HEK293 (cell line): ENCODE data around the gene HOXB9.

Experiments
- GLI2 ChIP-seq: fragments of 450-650 bp; formaldehyde crosslinking; IDR thresholded peaks from 2 replicates; pipeline ENCODE4; 2017; ENCODE audit warnings: missing biosample characterization, missing genetic modification characterization, low read depth, borderline replicate concordance
- KLF9 ChIP-seq: fragments of 450-650 bp; formaldehyde crosslinking; IDR thresholded peaks from 2 replicates; pipeline ENCODE4 v1.5.1; 2016; ENCODE audit warnings: missing biosample characterization, missing genetic modification characterization, low read depth
- REPIN1 ChIP-seq: fragments of 450-650 bp; formaldehyde crosslinking; IDR thresholded peaks from 2 replicates; pipeline ENCODE4 v1.5.1; 2017; ENCODE audit warnings: missing biosample characterization, missing genetic modification characterization, low read depth
- SALL2 ChIP-seq: fragments of 450-650 bp; formaldehyde crosslinking; IDR thresholded peaks from 2 replicates; pipeline ENCODE4 v1.5.0; 2017; ENCODE audit warnings: missing biosample characterization, mild to moderate bottlenecking, missing genetic modification characterization, borderline replicate concordance
- SETDB1 ChIP-seq: IDR thresholded peaks from one replicate; pipeline ENCODE4 v1.6.1; 2017; ENCODE audit warnings: mild to moderate bottlenecking, low read length, moderate library complexity, mixed read lengths; ENCODE audit not compliant: insufficient read length
- SP2 ChIP-seq: fragments of 450-650 bp; formaldehyde crosslinking; IDR thresholded peaks from 2 replicates; pipeline ENCODE4 v1.5.1; 2016; ENCODE audit warnings: missing biosample characterization, missing genetic modification characterization
- ZBTB17 ChIP-seq: fragments of 450-650 bp; formaldehyde crosslinking; IDR thresholded peaks from 2 replicates; pipeline ENCODE4 v1.5.1; 2016; ENCODE audit warnings: missing biosample characterization, missing genetic modification characterization
- ZFP37 ChIP-seq: fragments of 450-650 bp; formaldehyde crosslinking; IDR thresholded peaks from 2 replicates; pipeline ENCODE4 v1.5.1; 2016; ENCODE audit warnings: missing biosample characterization, missing genetic modification characterization
- ZNF132 ChIP-seq: fragments of 450-650 bp; formaldehyde crosslinking; IDR thresholded peaks from 2 replicates; pipeline ENCODE4 v1.5.1; 2017; ENCODE audit warnings: missing biosample characterization, missing genetic modification characterization, borderline replicate concordance
- ZNF140 ChIP-seq: fragments of 450-650 bp; formaldehyde crosslinking; IDR thresholded peaks from 2 replicates; pipeline ENCODE4 v1.5.1; 2016; ENCODE audit warnings: missing biosample characterization, missing genetic modification characterization
- ZNF157 ChIP-seq: fragments of 450-650 bp; formaldehyde crosslinking; IDR thresholded peaks from 2 replicates; pipeline ENCODE4 v1.5.1; 2016; ENCODE audit warnings: missing biosample characterization, missing genetic modification characterization
- ZNF2 ChIP-seq: fragments of 450-650 bp; formaldehyde crosslinking; IDR thresholded peaks from 2 replicates; pipeline ENCODE4 v1.5.1; 2016; ENCODE audit warnings: missing biosample characterization, missing genetic modification characterization
- ZNF211 ChIP-seq: fragments of 450-650 bp; formaldehyde crosslinking; IDR thresholded peaks from 2 replicates; pipeline ENCODE4 v1.5.1; 2016; ENCODE audit warnings: low read depth, missing biosample characterization, missing genetic modification characterization
- ZNF221 ChIP-seq: fragments of 450-650 bp; formaldehyde crosslinking; IDR thresholded peaks from 2 replicates; pipeline ENCODE4 v1.5.1; 2017; ENCODE audit warnings: missing biosample characterization, missing genetic modification characterization, borderline replicate concordance
- ZNF274 ChIP-seq, 2 experiments: fragments of 200-500 bp in 1 of 2; fragments of 450-650 bp in 1 of 2; sonication (Bioruptor generic) in 1 of 2; formaldehyde crosslinking in 1 of 2; IDR thresholded peaks; 2 replicates each; pipeline versions ENCODE4 v1.5.1 to v1.6.1; 2014 to 2016; ENCODE audit warnings: borderline replicate concordance in 1 of 2, inconsistent platforms in 1 of 2, low read length in 1 of 2, missing biosample characterization in 1 of 2, missing genetic modification characterization in 1 of 2
- ZNF335 ChIP-seq: fragments of 450-650 bp; formaldehyde crosslinking; conservative IDR thresholded peaks from 2 replicates; pipeline ENCODE4 v1.5.1; 2016; ENCODE audit warnings: missing biosample characterization, missing genetic modification characterization
- ZNF350 ChIP-seq: fragments of 450-650 bp; formaldehyde crosslinking; IDR thresholded peaks from 2 replicates; pipeline ENCODE4 v1.5.0; 2017; ENCODE audit warnings: missing biosample characterization, mild to moderate bottlenecking, missing genetic modification characterization
- ZNF558 ChIP-seq: fragments of 450-650 bp; formaldehyde crosslinking; IDR thresholded peaks from 2 replicates; pipeline ENCODE4 v1.5.1; 2016; ENCODE audit warnings: missing biosample characterization, missing genetic modification characterization
- ZNF560 ChIP-seq: fragments of 450-650 bp; formaldehyde crosslinking; IDR thresholded peaks from 2 replicates; pipeline ENCODE4 v1.5.1; 2017; ENCODE audit warnings: missing biosample characterization, missing genetic modification characterization, borderline replicate concordance
- ZNF624 ChIP-seq: fragments of 450-650 bp; formaldehyde crosslinking; IDR thresholded peaks from 2 replicates; pipeline ENCODE4 v1.5.1; 2017; ENCODE audit warnings: missing biosample characterization, missing genetic modification characterization
- ZNF776 ChIP-seq: fragments of 450-650 bp; formaldehyde crosslinking; IDR thresholded peaks from 2 replicates; pipeline ENCODE4 v1.5.0; 2017; ENCODE audit warnings: missing biosample characterization, missing genetic modification characterization, borderline replicate concordance
- ZXDB ChIP-seq: fragments of 450-650 bp; formaldehyde crosslinking; IDR thresholded peaks from 2 replicates; pipeline ENCODE4 v1.5.1; 2016; ENCODE audit warnings: missing biosample characterization, missing genetic modification characterization
- TF ChIP-seq, protein P1 (sequence below): fragments of 450-650 bp; formaldehyde crosslinking; IDR thresholded peaks from 2 replicates; pipeline ENCODE4 v1.5.1; 2017; ENCODE audit warnings: missing biosample characterization, missing genetic modification characterization
- TF ChIP-seq, protein P2 (sequence below): fragments of 450-650 bp; formaldehyde crosslinking; IDR thresholded peaks from 2 replicates; pipeline ENCODE4 v1.5.1; 2016; ENCODE audit warnings: missing biosample characterization, missing genetic modification characterization
- TF ChIP-seq, protein P3 (sequence below): fragments of 450-650 bp; formaldehyde crosslinking; IDR thresholded peaks from 2 replicates; pipeline ENCODE4 v1.5.1; 2016; ENCODE audit warnings: missing biosample characterization, missing genetic modification characterization
- TF ChIP-seq, protein P4 (sequence below): fragments of 450-650 bp; IDR thresholded peaks from 2 replicates; pipeline ENCODE4 v1.5.1; 2018; ENCODE audit warnings: missing biosample characterization, mild to moderate bottlenecking, missing genetic modification characterization
- TF ChIP-seq, protein P5 (sequence below): fragments of 450-650 bp; formaldehyde crosslinking; IDR thresholded peaks from 2 replicates; pipeline ENCODE4 v1.5.1; 2016; ENCODE audit warnings: missing biosample characterization, missing genetic modification characterization, low read depth
- TF ChIP-seq, protein P6 (sequence below): fragments of 450-650 bp; formaldehyde crosslinking; IDR thresholded peaks from 2 replicates; pipeline ENCODE4 v1.5.1; 2017; ENCODE audit warnings: missing biosample characterization, missing genetic modification characterization

HOXB9 gene

DNA sequence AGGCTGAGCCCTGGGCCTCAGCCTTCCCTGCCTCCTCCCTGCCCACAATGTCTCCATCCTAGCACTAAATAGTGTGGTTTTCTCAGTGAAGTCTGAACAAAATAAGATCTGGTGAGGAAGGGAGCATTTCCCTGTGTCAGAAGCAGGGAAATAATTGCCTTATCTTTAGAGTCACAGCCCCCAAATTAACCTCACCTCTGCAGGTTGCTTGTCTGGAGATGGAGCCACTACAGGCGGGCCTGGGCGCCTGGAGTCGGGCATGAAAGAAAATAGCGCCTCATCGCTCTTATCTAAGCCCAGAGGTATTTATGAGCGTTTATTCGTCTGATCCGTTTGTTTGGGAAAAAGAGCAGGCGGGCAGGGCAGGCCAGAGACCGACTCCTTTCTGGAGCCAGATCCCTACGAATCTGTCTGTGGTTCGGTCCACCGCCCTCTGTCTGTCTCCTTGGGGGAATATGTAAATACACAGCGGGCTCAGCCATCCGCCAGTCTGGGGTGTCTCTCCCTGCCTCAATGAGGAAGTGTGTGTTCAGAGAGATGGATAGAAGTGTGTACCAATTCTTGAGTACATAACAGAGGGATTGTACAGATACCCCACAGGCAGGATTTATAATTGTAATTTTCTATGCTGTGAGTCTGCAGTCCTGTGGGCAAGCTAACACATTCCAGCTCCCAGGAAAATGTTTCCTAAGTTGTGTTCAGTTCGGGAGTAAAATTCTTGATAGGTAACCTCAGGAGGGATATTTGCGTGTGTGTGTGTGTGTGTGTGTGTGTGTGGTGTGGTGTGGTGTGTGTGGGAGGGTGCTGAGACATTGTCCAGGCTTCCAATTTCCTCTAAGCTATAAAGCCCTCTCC is 25.7 kb downstream of the HOXB9 start (continued):
- TF ChIP-seq REPIN1, result no peak
- TF ChIP-seq, protein P1, sequence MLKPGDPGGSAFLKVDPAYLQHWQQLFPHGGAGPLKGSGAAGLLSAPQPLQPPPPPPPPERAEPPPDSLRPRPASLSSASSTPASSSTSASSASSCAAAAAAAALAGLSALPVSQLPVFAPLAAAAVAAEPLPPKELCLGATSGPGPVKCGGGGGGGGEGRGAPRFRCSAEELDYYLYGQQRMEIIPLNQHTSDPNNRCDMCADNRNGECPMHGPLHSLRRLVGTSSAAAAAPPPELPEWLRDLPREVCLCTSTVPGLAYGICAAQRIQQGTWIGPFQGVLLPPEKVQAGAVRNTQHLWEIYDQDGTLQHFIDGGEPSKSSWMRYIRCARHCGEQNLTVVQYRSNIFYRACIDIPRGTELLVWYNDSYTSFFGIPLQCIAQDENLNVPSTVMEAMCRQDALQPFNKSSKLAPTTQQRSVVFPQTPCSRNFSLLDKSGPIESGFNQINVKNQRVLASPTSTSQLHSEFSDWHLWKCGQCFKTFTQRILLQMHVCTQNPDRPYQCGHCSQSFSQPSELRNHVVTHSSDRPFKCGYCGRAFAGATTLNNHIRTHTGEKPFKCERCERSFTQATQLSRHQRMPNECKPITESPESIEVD (tag by site-specific recombination), result no peak; the same call in 1 of the 2 replicates
- no peak for TF ChIP-seq ZNF132 (tag by site-specific recombination)
- TF ChIP-seq ZNF560 (tag by site-specific recombination), result no peak
- TF ChIP-seq ZNF140 (tag by site-specific recombination), result no peak
- TF ChIP-seq ZNF2 (tag by site-specific recombination), result peak; percentile 2; the same call in 1 of the 2 replicates
- TF ChIP-seq, protein P2, sequence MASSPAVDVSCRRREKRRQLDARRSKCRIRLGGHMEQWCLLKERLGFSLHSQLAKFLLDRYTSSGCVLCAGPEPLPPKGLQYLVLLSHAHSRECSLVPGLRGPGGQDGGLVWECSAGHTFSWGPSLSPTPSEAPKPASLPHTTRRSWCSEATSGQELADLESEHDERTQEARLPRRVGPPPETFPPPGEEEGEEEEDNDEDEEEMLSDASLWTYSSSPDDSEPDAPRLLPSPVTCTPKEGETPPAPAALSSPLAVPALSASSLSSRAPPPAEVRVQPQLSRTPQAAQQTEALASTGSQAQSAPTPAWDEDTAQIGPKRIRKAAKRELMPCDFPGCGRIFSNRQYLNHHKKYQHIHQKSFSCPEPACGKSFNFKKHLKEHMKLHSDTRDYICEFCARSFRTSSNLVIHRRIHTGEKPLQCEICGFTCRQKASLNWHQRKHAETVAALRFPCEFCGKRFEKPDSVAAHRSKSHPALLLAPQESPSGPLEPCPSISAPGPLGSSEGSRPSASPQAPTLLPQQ (tag by site-specific recombination), result no peak
- TF ChIP-seq ZNF221 (tag by site-specific recombination), result no peak
- TF ChIP-seq, protein P3, sequence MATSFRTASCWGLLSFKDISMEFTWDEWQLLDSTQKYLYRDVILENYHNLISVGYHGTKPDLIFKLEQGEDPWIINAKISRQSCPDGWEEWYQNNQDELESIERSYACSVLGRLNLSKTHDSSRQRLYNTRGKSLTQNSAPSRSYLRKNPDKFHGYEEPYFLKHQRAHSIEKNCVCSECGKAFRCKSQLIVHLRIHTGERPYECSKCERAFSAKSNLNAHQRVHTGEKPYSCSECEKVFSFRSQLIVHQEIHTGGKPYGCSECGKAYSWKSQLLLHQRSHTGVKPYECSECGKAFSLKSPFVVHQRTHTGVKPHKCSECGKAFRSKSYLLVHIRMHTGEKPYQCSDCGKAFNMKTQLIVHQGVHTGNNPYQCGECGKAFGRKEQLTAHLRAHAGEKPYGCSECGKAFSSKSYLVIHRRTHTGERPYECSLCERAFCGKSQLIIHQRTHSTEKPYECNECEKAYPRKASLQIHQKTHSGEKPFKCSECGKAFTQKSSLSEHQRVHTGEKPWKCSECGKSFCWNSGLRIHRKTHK (tag by site-specific recombination), result no peak
- no peak for TF ChIP-seq ZNF157 (tag by site-specific recombination)
- no peak for TF ChIP-seq ZNF776 (tag by site-specific recombination)
- TF ChIP-seq ZNF558 (tag by site-specific recombination), result no peak
- TF ChIP-seq SP2 (tag by site-specific recombination), result no peak
- peak; percentile 69 for TF ChIP-seq ZNF335 (tag by site-specific recombination)
- TF ChIP-seq, protein P4, sequence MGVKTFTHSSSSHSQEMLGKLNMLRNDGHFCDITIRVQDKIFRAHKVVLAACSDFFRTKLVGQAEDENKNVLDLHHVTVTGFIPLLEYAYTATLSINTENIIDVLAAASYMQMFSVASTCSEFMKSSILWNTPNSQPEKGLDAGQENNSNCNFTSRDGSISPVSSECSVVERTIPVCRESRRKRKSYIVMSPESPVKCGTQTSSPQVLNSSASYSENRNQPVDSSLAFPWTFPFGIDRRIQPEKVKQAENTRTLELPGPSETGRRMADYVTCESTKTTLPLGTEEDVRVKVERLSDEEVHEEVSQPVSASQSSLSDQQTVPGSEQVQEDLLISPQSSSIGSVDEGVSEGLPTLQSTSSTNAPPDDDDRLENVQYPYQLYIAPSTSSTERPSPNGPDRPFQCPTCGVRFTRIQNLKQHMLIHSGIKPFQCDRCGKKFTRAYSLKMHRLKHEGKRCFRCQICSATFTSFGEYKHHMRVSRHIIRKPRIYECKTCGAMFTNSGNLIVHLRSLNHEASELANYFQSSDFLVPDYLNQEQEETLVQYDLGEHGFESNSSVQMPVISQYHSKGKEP (tag by site-specific recombination), result no peak
- TF ChIP-seq ZFP37 (tag by site-specific recombination), result no peak
- TF ChIP-seq ZNF211, result no peak
- no peak for TF ChIP-seq KLF9 (tag by site-specific recombination)
- TF ChIP-seq GLI2 (tag by site-specific recombination), result no peak
- TF ChIP-seq ZBTB17, result peak; percentile 87
- TF ChIP-seq ZNF350, result no peak
- peak; percentile 59; the same call in 1 of the 2 replicates for TF ChIP-seq SALL2 (tag by site-specific recombination)
- TF ChIP-seq ZNF624 (tag by site-specific recombination), result no peak
- no peak for TF ChIP-seq SETDB1
- 0 out of 2 replicates have a peak, but pooled peaks have one; percentile 18 for TF ChIP-seq ZXDB
- no peak for TF ChIP-seq ZNF274 (IDR thresholded peaks at IDR 0.05; ENCODE audit: low read length)
- TF ChIP-seq ZNF274 (tag by site-specific recombination; IDR thresholded peaks at IDR 0.05; ENCODE audit: borderline replicate concordance), result no peak
- TF ChIP-seq, protein P5, sequence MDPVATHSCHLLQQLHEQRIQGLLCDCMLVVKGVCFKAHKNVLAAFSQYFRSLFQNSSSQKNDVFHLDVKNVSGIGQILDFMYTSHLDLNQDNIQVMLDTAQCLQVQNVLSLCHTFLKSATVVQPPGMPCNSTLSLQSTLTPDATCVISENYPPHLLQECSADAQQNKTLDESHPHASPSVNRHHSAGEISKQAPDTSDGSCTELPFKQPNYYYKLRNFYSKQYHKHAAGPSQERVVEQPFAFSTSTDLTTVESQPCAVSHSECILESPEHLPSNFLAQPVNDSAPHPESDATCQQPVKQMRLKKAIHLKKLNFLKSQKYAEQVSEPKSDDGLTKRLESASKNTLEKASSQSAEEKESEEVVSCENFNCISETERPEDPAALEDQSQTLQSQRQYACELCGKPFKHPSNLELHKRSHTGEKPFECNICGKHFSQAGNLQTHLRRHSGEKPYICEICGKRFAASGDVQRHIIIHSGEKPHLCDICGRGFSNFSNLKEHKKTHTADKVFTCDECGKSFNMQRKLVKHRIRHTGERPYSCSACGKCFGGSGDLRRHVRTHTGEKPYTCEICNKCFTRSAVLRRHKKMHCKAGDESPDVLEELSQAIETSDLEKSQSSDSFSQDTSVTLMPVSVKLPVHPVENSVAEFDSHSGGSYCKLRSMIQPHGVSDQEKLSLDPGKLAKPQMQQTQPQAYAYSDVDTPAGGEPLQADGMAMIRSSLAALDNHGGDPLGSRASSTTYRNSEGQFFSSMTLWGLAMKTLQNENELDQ (tag by site-specific recombination), result no peak
- TF ChIP-seq, protein P6, sequence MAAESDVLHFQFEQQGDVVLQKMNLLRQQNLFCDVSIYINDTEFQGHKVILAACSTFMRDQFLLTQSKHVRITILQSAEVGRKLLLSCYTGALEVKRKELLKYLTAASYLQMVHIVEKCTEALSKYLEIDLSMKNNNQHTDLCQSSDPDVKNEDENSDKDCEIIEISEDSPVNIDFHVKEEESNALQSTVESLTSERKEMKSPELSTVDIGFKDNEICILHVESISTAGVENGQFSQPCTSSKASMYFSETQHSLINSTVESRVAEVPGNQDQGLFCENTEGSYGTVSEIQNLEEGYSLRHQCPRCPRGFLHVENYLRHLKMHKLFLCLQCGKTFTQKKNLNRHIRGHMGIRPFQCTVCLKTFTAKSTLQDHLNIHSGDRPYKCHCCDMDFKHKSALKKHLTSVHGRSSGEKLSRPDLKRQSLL (tag by site-specific recombination), result peak; percentile 97
